Calu3 (cell line): ENCODE data around the gene GPR18. TPM values are rescaled to one million over a fixed set of nuclear protein-coding genes. Genes with fewer than 3 reads are reported as not detected.

ENCODE experiments used
- BruUV-seq: library from RNA; stranded (reverse); fragments of 400-500 nt; replicated peaks from 2 replicates; lab custom pipeline; 2021; lab: Mats Ljungman, UMichigan
- CTCF ChIA-PET: fragments of 300-600 bp; sonication (Branson Sonifier 250); formaldehyde crosslinking; loops from one replicate; lab custom pipeline; 2022; ENCODE audit warnings: antibody characterized with exemption; lab: Charles Lee
- DNase-seq: peaks from one replicate; pipeline ENCODE4 v3.0.0; 2022
- H3K27ac Mint-ChIP-seq: one replicate; pipeline ENCODE4 v1.8.0; 2022; ENCODE audit warnings: mixed read lengths; ENCODE audit not compliant: unreplicated experiment
- H3K27me3 Mint-ChIP-seq: one replicate; pipeline ENCODE4 v1.8.0; 2022; ENCODE audit warnings: mixed read lengths; ENCODE audit not compliant: unreplicated experiment
- H3K36me3 Mint-ChIP-seq: one replicate; pipeline ENCODE4 v1.8.0; 2022; ENCODE audit warnings: mild to moderate bottlenecking, moderate library complexity, mixed read lengths; ENCODE audit not compliant: insufficient read depth, unreplicated experiment
- H3K4me1 Mint-ChIP-seq: one replicate; pipeline ENCODE4 v1.8.0; 2022; ENCODE audit warnings: mild to moderate bottlenecking, low read depth, mixed read lengths; ENCODE audit not compliant: unreplicated experiment
- H3K4me3 Mint-ChIP-seq: one replicate; pipeline ENCODE4 v1.8.0; 2022; ENCODE audit warnings: mild to moderate bottlenecking, low read depth, moderate library complexity, mixed read lengths; ENCODE audit not compliant: unreplicated experiment
- H3K9me3 Mint-ChIP-seq: one replicate; pipeline ENCODE4 v1.8.0; 2022; ENCODE audit warnings: low read depth, mixed read lengths; ENCODE audit not compliant: unreplicated experiment
- intact Hi-C: fragments of 100-400 bp; cut with micrococcal nuclease; formaldehyde crosslinking; loops from one replicate; pipeline ENCODE4 v1.10.0; 2022; ENCODE audit not compliant: unreplicated experiment
- total RNA-seq: library from RNA; stranded (reverse); gene quantifications from 2 replicates; pipeline ENCODE4 v1.2.3, GENCODE V29; 2022
- TF ChIP-seq, protein P1 (sequence below): fragments of 200-600 bp; IDR thresholded peaks from one replicate; pipeline ENCODE4 v1.8.0; 2022; ENCODE audit warnings: antibody characterized with exemption; ENCODE audit not compliant: unreplicated experiment

GPR18 gene
- total RNA-seq, 1 experiment from 2014 or later: not detected

DNA sequence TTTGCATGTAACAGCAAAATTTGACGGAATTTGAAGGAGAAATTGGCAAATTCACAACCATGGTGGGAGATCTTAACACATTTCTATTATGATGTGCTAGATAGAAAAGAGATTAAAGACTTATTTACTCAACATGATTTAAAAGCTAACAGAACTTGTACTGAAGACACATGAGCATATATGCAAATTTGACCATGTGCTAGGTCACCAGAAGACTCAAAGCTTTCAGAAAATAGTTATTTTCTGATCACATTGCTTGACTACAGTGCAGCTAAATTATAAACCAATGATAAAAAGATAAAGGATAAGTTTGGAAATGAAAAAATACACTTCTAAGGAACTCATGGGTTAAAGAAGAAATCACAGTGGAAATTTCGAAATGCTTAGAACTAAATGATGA is 39.9 kb upstream of the GPR18 start:
- H3K4me1 Mint-ChIP-seq: no peaks in the 10 kb centered on the region
- H3K36me3 Mint-ChIP-seq: no peaks in the 10 kb centered on the region
- no peak for DNase-seq
- no peak overlapping the region for H3K4me3 Mint-ChIP-seq
- TF ChIP-seq, protein P1, sequence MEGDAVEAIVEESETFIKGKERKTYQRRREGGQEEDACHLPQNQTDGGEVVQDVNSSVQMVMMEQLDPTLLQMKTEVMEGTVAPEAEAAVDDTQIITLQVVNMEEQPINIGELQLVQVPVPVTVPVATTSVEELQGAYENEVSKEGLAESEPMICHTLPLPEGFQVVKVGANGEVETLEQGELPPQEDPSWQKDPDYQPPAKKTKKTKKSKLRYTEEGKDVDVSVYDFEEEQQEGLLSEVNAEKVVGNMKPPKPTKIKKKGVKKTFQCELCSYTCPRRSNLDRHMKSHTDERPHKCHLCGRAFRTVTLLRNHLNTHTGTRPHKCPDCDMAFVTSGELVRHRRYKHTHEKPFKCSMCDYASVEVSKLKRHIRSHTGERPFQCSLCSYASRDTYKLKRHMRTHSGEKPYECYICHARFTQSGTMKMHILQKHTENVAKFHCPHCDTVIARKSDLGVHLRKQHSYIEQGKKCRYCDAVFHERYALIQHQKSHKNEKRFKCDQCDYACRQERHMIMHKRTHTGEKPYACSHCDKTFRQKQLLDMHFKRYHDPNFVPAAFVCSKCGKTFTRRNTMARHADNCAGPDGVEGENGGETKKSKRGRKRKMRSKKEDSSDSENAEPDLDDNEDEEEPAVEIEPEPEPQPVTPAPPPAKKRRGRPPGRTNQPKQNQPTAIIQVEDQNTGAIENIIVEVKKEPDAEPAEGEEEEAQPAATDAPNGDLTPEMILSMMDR: no peak
- no TSS peak for BruUV-seq
- no peaks in the 10 kb centered on the region for H3K9me3 Mint-ChIP-seq
- CTCF ChIA-PET: no interaction called here
- no peak overlapping the region for H3K27ac Mint-ChIP-seq
- intact Hi-C loops: no loop called here
- H3K27me3 Mint-ChIP-seq: no peaks in the 10 kb centered on the region

DNA sequence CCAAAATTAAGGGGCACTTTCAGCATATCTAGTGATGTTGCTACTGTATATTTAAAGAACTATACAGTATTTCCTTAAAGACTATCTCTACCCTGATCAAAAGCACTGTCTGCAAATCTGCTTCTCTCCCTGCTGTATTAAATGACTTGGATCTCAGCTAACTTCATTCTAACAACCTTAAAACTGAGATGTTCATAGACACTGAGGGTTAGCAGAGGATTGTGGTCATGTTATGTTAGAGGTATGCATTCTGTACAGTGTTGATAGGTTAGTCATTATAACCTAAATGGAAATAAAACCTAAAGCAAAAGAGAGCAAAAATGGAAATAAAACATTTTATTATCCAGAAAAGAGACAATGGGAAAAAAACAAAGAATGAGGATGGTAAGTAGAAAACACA is 39.2 kb upstream of the GPR18 start:
- BruUV-seq: no TSS peak
- Mint-ChIP-seq H3K27ac (no peak overlapping the region), H3K9me3 (no peaks in the 10 kb centered on the region), H3K4me3 (no peak overlapping the region), H3K36me3 (no peaks in the 10 kb centered on the region), H3K4me1 (no peaks in the 10 kb centered on the region), H3K27me3 (no peaks in the 10 kb centered on the region)
- TF ChIP-seq, protein P1: no peak
- DNase-seq: no peak
- CTCF ChIA-PET: no interaction called here
- intact Hi-C loops: no loop called here

DNA sequence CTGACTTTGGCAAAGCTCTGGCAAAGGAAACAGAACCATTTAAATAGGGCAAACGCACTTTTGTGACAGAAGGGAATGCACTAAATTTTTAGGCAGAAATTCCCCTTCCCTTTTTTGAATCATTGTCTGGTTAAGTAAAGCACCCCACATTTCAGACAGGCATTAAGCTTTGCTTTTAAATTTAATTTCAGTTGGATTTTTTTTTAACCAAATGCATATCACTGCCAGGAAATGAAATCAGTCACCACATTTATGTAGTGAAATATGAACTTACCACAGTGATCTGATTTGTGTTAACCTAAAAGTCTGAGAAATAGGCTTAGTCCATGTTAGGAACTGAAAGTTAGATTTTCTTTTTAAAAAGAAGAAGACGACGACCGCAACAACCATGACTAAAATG is 38.2 kb upstream of the GPR18 start:
- no peaks in the 10 kb centered on the region for H3K4me1 Mint-ChIP-seq
- intact Hi-C loops: no loop called here
- no peak for DNase-seq
- no peaks in the 10 kb centered on the region for H3K27me3 Mint-ChIP-seq
- CTCF ChIA-PET: no interaction called here
- no peaks in the 10 kb centered on the region for H3K36me3 Mint-ChIP-seq
- TF ChIP-seq, protein P1: no peak
- no peaks in the 10 kb centered on the region for H3K9me3 Mint-ChIP-seq
- no TSS peak for BruUV-seq
- no peak overlapping the region for H3K4me3 Mint-ChIP-seq
- H3K27ac Mint-ChIP-seq: no peak overlapping the region

DNA sequence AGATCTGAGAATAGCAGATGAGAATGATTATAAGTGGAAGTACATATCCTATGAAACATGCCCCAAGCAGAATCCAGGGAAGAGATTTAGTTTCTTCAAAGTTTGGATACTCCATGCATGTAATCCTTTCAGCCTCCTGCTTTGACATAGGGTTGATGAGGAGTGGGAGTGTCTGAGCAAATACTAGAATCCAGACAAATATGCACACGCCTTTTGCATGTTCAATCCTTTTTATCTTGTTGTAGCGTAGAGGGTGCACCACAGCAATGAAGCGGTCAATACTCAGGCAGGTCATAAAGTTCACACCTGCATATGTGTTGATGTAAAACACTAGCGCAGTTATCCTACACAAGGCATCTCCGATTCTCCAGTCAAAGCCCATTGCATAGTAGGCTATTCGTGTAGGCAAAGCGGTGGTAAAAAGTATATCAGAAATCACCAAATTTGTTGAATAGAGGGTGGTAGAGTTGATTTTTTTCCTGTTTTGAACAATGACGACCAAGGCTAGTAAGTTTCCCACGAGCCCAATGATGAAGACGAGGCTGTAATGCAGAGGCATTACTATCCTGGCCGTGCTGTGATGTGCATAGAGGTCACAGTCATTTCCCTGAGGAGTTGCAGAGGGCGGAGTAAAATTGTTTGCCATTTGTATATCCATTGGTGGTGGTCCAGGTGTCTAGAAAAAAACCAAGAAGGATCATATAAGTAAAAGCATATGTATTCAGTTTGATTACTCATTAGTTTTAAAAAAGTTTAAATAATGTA is 37.5 kb upstream of the GPR18 start:
- Mint-ChIP-seq H3K4me1 (no peaks in the 10 kb centered on the region), H3K27me3 (no peaks in the 10 kb centered on the region), H3K27ac (no peak overlapping the region), H3K9me3 (no peaks in the 10 kb centered on the region), H3K36me3 (no peaks in the 10 kb centered on the region), H3K4me3 (no peak overlapping the region)
- intact Hi-C loops: no loop called here
- DNase-seq: no peak
- TF ChIP-seq, protein P1: no peak
- CTCF ChIA-PET: no interaction called here
- no TSS peak for BruUV-seq
